CD14-positive monocyte (primary cell): ENCODE results near the gene PYGM. TPM values are rescaled to one million over a fixed set of nuclear protein-coding genes. Genes with fewer than 3 reads are reported as not detected.

Experiments
- DNase-seq, 3 donors: peaks; one replicate each; pipeline ENCODE4 v3.0.0-alpha.2; 2011 to 2022
- H2AFZ ChIP-seq: 2 replicates; pipeline ENCODE4 v1.6.0; 2012; ENCODE audit warnings: mild to moderate bottlenecking, low read depth, low read length, inconsistent platforms; ENCODE audit not compliant: insufficient read depth, poor library complexity, severe bottlenecking
- H3K27ac ChIP-seq, 2 donors: 1 replicate in 1 of 2; 2 replicates in 1 of 2; pipeline ENCODE4 v1.5.1; 2012 to 2013; ENCODE audit warnings: low read length in 2 of 2, control low read depth in 1 of 2, inconsistent platforms in 1 of 2, low read depth in 1 of 2, mild to moderate bottlenecking in 1 of 2
- H3K27me3 ChIP-seq, 2 donors: one replicate each; pipeline versions ENCODE4 v1.6.0 to v1.6.1; 2011 to 2013; ENCODE audit warnings: low read length in 2 of 2; ENCODE audit not compliant: control insufficient read depth in 2 of 2, insufficient read depth in 2 of 2
- H3K36me3 ChIP-seq, 2 donors: replicated peaks in 1 of 2; 1 replicate in 1 of 2; 2 replicates in 1 of 2; pipeline versions ENCODE4 v1.5.1 to v1.6.1; 2012 to 2013; ENCODE audit warnings: low read length in 2 of 2, control low read depth in 1 of 2, inconsistent platforms in 1 of 2, mild to moderate bottlenecking in 1 of 2; ENCODE audit not compliant: insufficient read depth in 2 of 2, control insufficient read depth in 1 of 2
- H3K4me1 ChIP-seq, 2 donors: 1 replicate in 1 of 2; 2 replicates in 1 of 2; pipeline versions ENCODE4 v1.5.1 to v1.6.1; 2012 to 2013; ENCODE audit warnings: low read length in 2 of 2, control low read depth in 1 of 2, inconsistent platforms in 1 of 2, mild to moderate bottlenecking in 1 of 2, moderate library complexity in 1 of 2; ENCODE audit not compliant: insufficient read depth in 2 of 2, control insufficient read depth in 1 of 2
- H3K4me2 ChIP-seq: replicated peaks from 2 replicates; pipeline ENCODE3; 2012; ENCODE audit warnings: low read length, moderate library complexity, mild to moderate bottlenecking; ENCODE audit not compliant: poor library complexity, severe bottlenecking; ENCODE audit errors: extremely low read depth
- H3K4me3 ChIP-seq, 3 experiments: fragments of 200-600 bp in 1 of 3; sonication (generic) in 1 of 3; replicated peaks in 1 of 3; 1 replicate in 2 of 3; 2 replicates in 1 of 3; pipeline ENCODE4 v1.5.1; 2011 to 2013; ENCODE audit warnings: low read length in 3 of 3, mild to moderate bottlenecking in 3 of 3, control low read depth in 2 of 3, low read depth in 2 of 3, inconsistent platforms in 1 of 3, moderate library complexity in 1 of 3
- H3K79me2 ChIP-seq: 2 replicates; pipeline ENCODE4 v1.6.0; 2012; ENCODE audit warnings: mild to moderate bottlenecking, control low read depth, inconsistent platforms, low read length, moderate library complexity; ENCODE audit not compliant: insufficient read depth
- H3K9ac ChIP-seq: 2 replicates; pipeline ENCODE4 v1.6.0; 2017; ENCODE audit warnings: low read length, mild to moderate bottlenecking; ENCODE audit not compliant: insufficient read depth, poor library complexity, severe bottlenecking
- H3K9me3 ChIP-seq, 2 donors: replicated peaks in 1 of 2; 1 replicate in 1 of 2; 2 replicates in 1 of 2; pipeline versions ENCODE4 v1.5.1 to v1.6.1; 2012 to 2013; ENCODE audit warnings: low read length in 2 of 2, control low read depth in 1 of 2; ENCODE audit not compliant: control insufficient read depth in 1 of 2, insufficient read depth in 1 of 2
- H4K20me1 ChIP-seq: 2 replicates; pipeline ENCODE4 v1.6.0; 2012; ENCODE audit warnings: mild to moderate bottlenecking, low read length, control low read depth, moderate library complexity; ENCODE audit not compliant: insufficient read depth
- H3K27ac Mint-ChIP-seq, 7 donors: one replicate each; pipeline ENCODE4 v1.8.0; 2020; ENCODE audit warnings: mild to moderate bottlenecking in 7 of 7, mixed read lengths in 7 of 7, moderate library complexity in 6 of 7, inconsistent platforms in 2 of 7
- H3K27me3 Mint-ChIP-seq, 3 donors: one replicate each; pipeline ENCODE4 v1.8.0; 2021 to 2022; ENCODE audit warnings: low read depth in 3 of 3, mild to moderate bottlenecking in 3 of 3, mixed read lengths in 3 of 3, moderate library complexity in 3 of 3, inconsistent platforms in 1 of 3
- H3K36me3 Mint-ChIP-seq, 2 donors: one replicate each; pipeline ENCODE4 v1.8.0; 2020; ENCODE audit warnings: mixed read lengths in 2 of 2, inconsistent platforms in 1 of 2, mild to moderate bottlenecking in 1 of 2
- H3K4me1 Mint-ChIP-seq: one replicate; pipeline ENCODE4 v1.8.0; 2020; ENCODE audit warnings: mild to moderate bottlenecking, mixed read lengths
- H3K4me3 Mint-ChIP-seq, 2 donors: one replicate each; pipeline ENCODE4 v1.8.0; 2020; ENCODE audit warnings: mild to moderate bottlenecking in 2 of 2, mixed read lengths in 2 of 2, moderate library complexity in 1 of 2
- H3K9me3 Mint-ChIP-seq, 7 donors: one replicate each; pipeline ENCODE4 v1.8.0; 2020 to 2022; ENCODE audit warnings: mixed read lengths in 7 of 7, mild to moderate bottlenecking in 6 of 7, moderate library complexity in 6 of 7, inconsistent platforms in 2 of 7
- whole genome bisulfite sequencing: methylation state at CpG from one replicate; pipeline ENCODE4 v1.1.5; 2013; ENCODE audit warnings: missing lambda C conversion rate; ENCODE audit not compliant: insufficient coverage; 5-methylcytosine and 5-hydroxymethylcytosine counted together
- intact Hi-C, 2 donors: fragments of 100-400 bp; cut with micrococcal nuclease; formaldehyde crosslinking; loops; one replicate each; pipeline versions ENCODE4 v1.15.0 to v1.15.1; 2023
- polyA plus RNA-seq, 3 donors: library from polyadenylated mRNA; depleted of rRNA in 1 of 3; unstranded in 2 of 3; stranded (reverse) in 1 of 3; fragments of 300-500 nt in 2 of 3; fragments of >200 nt in 1 of 3; fragmentation: Illumina TruSeq in 2 of 3; gene quantifications; 1 replicate in 2 of 3; 2 replicates in 1 of 3; pipeline ENCODE4 v1.2.3, GENCODE V29; 2012 to 2021
- TF ChIP-seq, protein P1 (sequence below): fragments of 200-600 bp; IDR thresholded peaks from one replicate; pipeline ENCODE4 v1.8.0; 2022; ENCODE audit warnings: antibody characterized with exemption, mild to moderate bottlenecking

PYGM gene
- polyA plus RNA-seq, 3 donors: 0.05 to 1.8 TPM; not detected in 1

DNA sequence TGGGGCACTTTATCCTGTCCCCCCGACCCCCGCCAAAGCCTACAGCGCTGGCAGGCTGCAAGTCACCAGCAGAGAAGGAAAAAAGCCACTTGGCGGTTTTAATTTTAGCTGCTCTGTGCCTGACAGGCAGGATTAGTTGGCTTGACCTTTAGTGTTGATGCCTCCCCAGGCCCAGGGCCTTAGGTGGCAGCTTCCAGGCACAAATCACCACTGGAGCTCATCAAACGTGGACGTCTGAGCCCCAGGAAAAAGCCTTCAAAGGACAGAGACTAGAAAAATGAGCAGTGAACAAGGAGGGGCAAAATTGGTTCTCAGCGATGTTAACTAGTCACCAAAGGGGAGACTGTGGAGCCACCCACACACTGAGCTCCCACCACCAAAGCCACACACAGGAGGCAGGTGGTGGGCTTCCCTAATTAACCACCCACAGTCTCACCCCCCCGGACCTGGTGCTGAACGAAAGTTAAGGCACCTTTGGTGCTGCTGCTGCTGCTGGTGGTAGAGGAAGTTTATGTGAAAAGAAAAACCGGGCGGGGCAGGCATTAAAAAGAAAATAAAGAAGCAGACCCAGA is 4.4 kb upstream of the PYGM start:
- intact Hi-C loops: no loop called here
- Histone ChIP-seq H3K4me1 (peaks cover 0 to 26% of the 10 kb centered on the region in 2 donors), H3K4me3 (no peak overlapping the region), H2AFZ (no peak overlapping the region), H3K9ac (no peak overlapping the region), H3K27me3 (no peaks in the 10 kb centered on the region), H3K4me2 (no peak overlapping the region), H3K27ac (peak overlapping the region in 1 of 2 donors; percentile 11), H3K79me2 (peaks cover 36% of the 10 kb centered on the region), H3K36me3 (peaks cover 66 to 71% of the 10 kb centered on the region in 2 donors), H3K9me3 (no peaks in the 10 kb centered on the region), H4K20me1 (peaks cover 86% of the 10 kb centered on the region)
- DNase-seq: no peak
- H3K27me3 Mint-ChIP-seq: peaks cover 0 to 6% (median 3%) of the 10 kb centered on the region in 3 donors
- TF ChIP-seq, protein P1, sequence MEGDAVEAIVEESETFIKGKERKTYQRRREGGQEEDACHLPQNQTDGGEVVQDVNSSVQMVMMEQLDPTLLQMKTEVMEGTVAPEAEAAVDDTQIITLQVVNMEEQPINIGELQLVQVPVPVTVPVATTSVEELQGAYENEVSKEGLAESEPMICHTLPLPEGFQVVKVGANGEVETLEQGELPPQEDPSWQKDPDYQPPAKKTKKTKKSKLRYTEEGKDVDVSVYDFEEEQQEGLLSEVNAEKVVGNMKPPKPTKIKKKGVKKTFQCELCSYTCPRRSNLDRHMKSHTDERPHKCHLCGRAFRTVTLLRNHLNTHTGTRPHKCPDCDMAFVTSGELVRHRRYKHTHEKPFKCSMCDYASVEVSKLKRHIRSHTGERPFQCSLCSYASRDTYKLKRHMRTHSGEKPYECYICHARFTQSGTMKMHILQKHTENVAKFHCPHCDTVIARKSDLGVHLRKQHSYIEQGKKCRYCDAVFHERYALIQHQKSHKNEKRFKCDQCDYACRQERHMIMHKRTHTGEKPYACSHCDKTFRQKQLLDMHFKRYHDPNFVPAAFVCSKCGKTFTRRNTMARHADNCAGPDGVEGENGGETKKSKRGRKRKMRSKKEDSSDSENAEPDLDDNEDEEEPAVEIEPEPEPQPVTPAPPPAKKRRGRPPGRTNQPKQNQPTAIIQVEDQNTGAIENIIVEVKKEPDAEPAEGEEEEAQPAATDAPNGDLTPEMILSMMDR: no peak
- H3K36me3 Mint-ChIP-seq: peaks cover 61 to 76% of the 10 kb centered on the region in 2 donors
- H3K4me3 Mint-ChIP-seq: peak overlapping the region in 1 of 2 donors; percentile 27
- 64% methylated on average over 4 of the region's 11 CpGs for WGBS
- H3K4me1 Mint-ChIP-seq: peaks cover 41% of the 10 kb centered on the region
- peak overlapping the region in 4 of 7 donors; percentile 51 to 80 (median 70) for H3K27ac Mint-ChIP-seq
- H3K9me3 Mint-ChIP-seq: no peaks in the 10 kb centered on the region

DNA sequence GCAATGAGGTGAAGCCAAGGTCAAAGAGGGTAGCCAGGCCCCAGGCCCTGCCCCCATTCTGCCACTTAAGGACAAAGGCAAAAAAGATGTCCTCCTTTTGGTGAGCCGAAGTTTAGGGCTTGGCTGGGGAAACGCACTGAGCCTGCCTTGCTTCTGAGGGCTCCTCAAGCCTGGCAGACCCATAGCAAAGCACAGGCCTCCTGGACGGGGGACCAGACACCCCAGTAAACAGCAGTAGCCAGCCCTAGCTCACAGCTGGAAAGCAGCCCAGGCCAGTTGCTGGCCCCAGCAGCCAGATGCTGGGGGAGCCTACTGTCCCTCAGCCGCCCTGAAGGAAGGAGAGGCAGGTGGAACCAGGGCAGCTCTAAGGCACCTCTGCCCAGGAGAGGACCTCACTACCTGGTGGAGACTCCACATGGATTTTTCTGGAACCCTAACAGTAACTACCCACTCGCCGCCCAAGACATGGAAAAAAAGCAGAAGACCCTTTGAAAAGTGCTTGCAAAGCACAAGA is 3.8 kb upstream of the PYGM start:
- Mint-ChIP-seq H3K27ac (peak overlapping the region in 3 of 7 donors; percentile 26 to 80 (median 42)), H3K9me3 (no peaks in the 10 kb centered on the region), H3K36me3 (peaks cover 56 to 70% of the 10 kb centered on the region in 2 donors), H3K4me1 (peaks cover 41% of the 10 kb centered on the region), H3K4me3 (peak overlapping the region in 1 of 2 donors; percentile 27), H3K27me3 (peaks cover 0 to 6% (median 3%) of the 10 kb centered on the region in 3 donors)
- peaks cover 61 to 66% of the 10 kb centered on the region in 2 donors for H3K36me3 ChIP-seq
- DNase-seq: no peak
- TF ChIP-seq, protein P1: no peak
- no peak overlapping the region for H3K4me2 ChIP-seq
- H3K27ac ChIP-seq: peak overlapping the region in 1 of 2 donors; percentile 11
- peaks cover 81% of the 10 kb centered on the region for H4K20me1 ChIP-seq
- no peaks in the 10 kb centered on the region for H3K9me3 ChIP-seq
- H3K27me3 ChIP-seq: no peaks in the 10 kb centered on the region
- no peak overlapping the region for H3K9ac ChIP-seq
- H3K4me1 ChIP-seq: peaks cover 0 to 26% of the 10 kb centered on the region in 2 donors
- no peak overlapping the region for H2AFZ ChIP-seq
- H3K79me2 ChIP-seq: peaks cover 30% of the 10 kb centered on the region
- H3K4me3 ChIP-seq: no peak overlapping the region
- WGBS: 84% methylated on average over 6 of the region's 6 CpGs
- intact Hi-C loops: no loop called here
